Neuronal stem cell (in vitro differentiated cells): ENCODE data around the gene UNC13C.

ENCODE experiments used
- DNase-seq: peaks from one replicate; pipeline ENCODE4 v3.0.0-alpha.2; 2013; ENCODE audit warnings: low spot score
- H2AFZ ChIP-seq: one replicate; pipeline ENCODE4 v1.6.1; 2013; ENCODE audit warnings: mild to moderate bottlenecking, low read length, inconsistent platforms
- H2AK5ac ChIP-seq: 2 replicates; pipeline ENCODE4 v1.6.1; 2013; ENCODE audit warnings: low read depth, mild to moderate bottlenecking, inconsistent platforms, low read length, moderate library complexity, mixed read lengths
- H2BK120ac ChIP-seq: 2 replicates; pipeline ENCODE4 v1.6.1; 2013; ENCODE audit warnings: low read depth, mild to moderate bottlenecking, inconsistent platforms, low read length, moderate library complexity, mixed read lengths
- H2BK12ac ChIP-seq: one replicate; pipeline ENCODE4 v1.6.1; 2013; ENCODE audit warnings: low read length, inconsistent platforms
- H2BK15ac ChIP-seq: 2 replicates; pipeline ENCODE4 v1.6.1; 2013; ENCODE audit warnings: mild to moderate bottlenecking, low read length, inconsistent platforms, mixed read lengths
- H2BK5ac ChIP-seq: one replicate; pipeline ENCODE4 v1.6.1; 2013; ENCODE audit warnings: inconsistent platforms, mild to moderate bottlenecking, low read length, moderate library complexity
- H3K14ac ChIP-seq: one replicate; pipeline ENCODE4 v1.6.1; 2013; ENCODE audit warnings: low read length, inconsistent platforms
- H3K18ac ChIP-seq: 2 replicates; pipeline ENCODE4 v1.6.1; 2013; ENCODE audit warnings: low read length, inconsistent platforms
- H3K23ac ChIP-seq: 2 replicates; pipeline ENCODE4 v1.6.1; 2013; ENCODE audit warnings: low read depth, mild to moderate bottlenecking, mixed read lengths, low read length, inconsistent platforms; ENCODE audit not compliant: poor library complexity
- H3K27ac ChIP-seq: replicated peaks from 3 replicates; pipeline ENCODE4 v1.5.1; 2013; ENCODE audit warnings: low read length, inconsistent platforms
- H3K27me3 ChIP-seq, 3 experiments: 2 replicates each; pipeline ENCODE4 v1.6.1; 2013; ENCODE audit warnings: low read length in 3 of 3, mild to moderate bottlenecking in 2 of 3, inconsistent platforms in 1 of 3, low read depth in 1 of 3, mixed read lengths in 1 of 3, moderate library complexity in 1 of 3; ENCODE audit not compliant: control insufficient read depth in 3 of 3, insufficient read depth in 3 of 3
- H3K36me3 ChIP-seq, 2 donors: replicated peaks in 1 of 2; 2 replicates each; pipeline ENCODE4 v1.6.1; 2013; ENCODE audit warnings: low read length in 2 of 2; ENCODE audit not compliant: control insufficient read depth in 2 of 2, insufficient read depth in 2 of 2
- H3K4ac ChIP-seq: 2 replicates; pipeline ENCODE4 v1.6.1; 2013; ENCODE audit warnings: inconsistent platforms, mild to moderate bottlenecking, low read length, moderate library complexity
- H3K4me1 ChIP-seq, 2 donors: 1 replicate in 1 of 2; 2 replicates in 1 of 2; pipeline ENCODE4 v1.6.1; 2013; ENCODE audit warnings: low read length in 2 of 2, low read depth in 1 of 2; ENCODE audit not compliant: control insufficient read depth in 2 of 2, insufficient read depth in 1 of 2
- H3K4me2 ChIP-seq: one replicate; pipeline ENCODE4 v1.6.1; 2013; ENCODE audit warnings: mild to moderate bottlenecking, low read length, inconsistent platforms; ENCODE audit not compliant: insufficient read depth, poor library complexity, severe bottlenecking
- H3K4me3 ChIP-seq, 2 donors: 2 replicates each; pipeline ENCODE4 v1.5.1; 2013; ENCODE audit warnings: low read length in 2 of 2, mild to moderate bottlenecking in 2 of 2, inconsistent platforms in 1 of 2, moderate library complexity in 1 of 2
- H3K79me1 ChIP-seq: one replicate; pipeline ENCODE4 v1.6.1; 2013; ENCODE audit warnings: low read depth, mild to moderate bottlenecking, inconsistent platforms, low read length, moderate library complexity
- H3K9ac ChIP-seq: one replicate; pipeline ENCODE4 v1.6.1; 2013; ENCODE audit warnings: mild to moderate bottlenecking, low read depth, low read length, inconsistent platforms; ENCODE audit not compliant: poor library complexity
- H3K9me3 ChIP-seq, 2 donors: replicated peaks in 1 of 2; 2 replicates each; pipeline versions ENCODE3 to v1.6.1; 2013; ENCODE audit warnings: low read length in 2 of 2, mild to moderate bottlenecking in 2 of 2, inconsistent platforms in 1 of 2, low read depth in 1 of 2, mixed read lengths in 1 of 2, moderate library complexity in 1 of 2; ENCODE audit not compliant: control insufficient read depth in 2 of 2, insufficient read depth in 1 of 2
- H4K8ac ChIP-seq: one replicate; pipeline ENCODE4 v1.6.1; 2013; ENCODE audit warnings: low read depth, mild to moderate bottlenecking, inconsistent platforms, low read length, moderate library complexity
- H4K91ac ChIP-seq: one replicate; pipeline ENCODE4 v1.6.1; 2013; ENCODE audit warnings: low read length, low read depth, mild to moderate bottlenecking, inconsistent platforms; ENCODE audit not compliant: poor library complexity
- WGBS, 2 donors: extraction: QIAGEN DNeasy Blood & Tissue Kit; methylation state at CpG; one replicate each; pipeline ENCODE4 v1.1.7; 2013; ENCODE audit warnings: missing lambda C conversion rate in 2 of 2, mixed read lengths in 1 of 2; ENCODE audit not compliant: insufficient read length in 2 of 2, insufficient replicate concordance in 1 of 2; ENCODE audit errors: extremely low coverage in 2 of 2; 5-methylcytosine and 5-hydroxymethylcytosine counted together

The UNC13C gene

GRCh38 chr15:54566654-54567053 lies 588.4 kb downstream of the UNC13C start:
- no peak overlapping the region for H3K27ac ChIP-seq

GRCh38 chr15:54567408-54568035 lies 589.3 kb downstream of the UNC13C start:
- no peaks in the 10 kb centered on the region for H3K9me3 ChIP-seq
- no peak overlapping the region for H2AK5ac ChIP-seq
- no peak overlapping the region for H3K18ac ChIP-seq
- no peak overlapping the region for H2BK120ac ChIP-seq
- no peak overlapping the region for H3K4me2 ChIP-seq
- no peaks in the 10 kb centered on the region for H3K4me1 ChIP-seq
- no peak overlapping the region for H4K8ac ChIP-seq
- H3K4ac ChIP-seq, result no peak overlapping the region
- no CpG with 5 or more reads among the region's 2 CpGs for WGBS, 2 donors
- no peak overlapping the region for H2BK5ac ChIP-seq
- H3K14ac ChIP-seq, result no peak overlapping the region
- H3K79me1 ChIP-seq, result no peaks in the 10 kb centered on the region
- no peak overlapping the region for H3K4me3 ChIP-seq
- H3K9ac ChIP-seq, result no peak overlapping the region
- no peak overlapping the region for H3K27ac ChIP-seq
- no peaks in the 10 kb centered on the region for H3K27me3 ChIP-seq
- H2AFZ ChIP-seq, result no peak overlapping the region
- H4K91ac ChIP-seq, result no peak overlapping the region
- no peak for DNase-seq
- no peak overlapping the region for H2BK12ac ChIP-seq
- H2BK15ac ChIP-seq, result no peak overlapping the region
- no peaks in the 10 kb centered on the region for H3K36me3 ChIP-seq
- H3K23ac ChIP-seq, result no peak overlapping the region

More at GRCh38 chr15:54566654-54567053, 588.4 kb downstream of the UNC13C start:
- H3K9ac ChIP-seq, result no peak overlapping the region
- H3K4me3 ChIP-seq, result no peak overlapping the region
- H2BK12ac ChIP-seq, result no peak overlapping the region
- no peak overlapping the region for H2BK15ac ChIP-seq
- no peak overlapping the region for H3K23ac ChIP-seq
- no peak overlapping the region for H3K4ac ChIP-seq
- no peak overlapping the region for H3K4me2 ChIP-seq
- no peak overlapping the region for H2AK5ac ChIP-seq
- no peak overlapping the region for H3K14ac ChIP-seq
- no peaks in the 10 kb centered on the region for H3K4me1 ChIP-seq
- no peak for DNase-seq
- no peak overlapping the region for H3K18ac ChIP-seq
- H3K36me3 ChIP-seq, result no peaks in the 10 kb centered on the region
- H3K27me3 ChIP-seq, result no peaks in the 10 kb centered on the region
- no peak overlapping the region for H2AFZ ChIP-seq
- no peak overlapping the region for H4K8ac ChIP-seq
- no peak overlapping the region for H2BK120ac ChIP-seq
- H2BK5ac ChIP-seq, result no peak overlapping the region
- H3K9me3 ChIP-seq, result no peaks in the 10 kb centered on the region
- H3K79me1 ChIP-seq, result no peaks in the 10 kb centered on the region
- H4K91ac ChIP-seq, result no peak overlapping the region
- WGBS, 2 donors, result no CpG with 5 or more reads among the region's 5 CpGs

GRCh38 chr15:54568381-54568780 lies 590.1 kb downstream of the UNC13C start:
- Histone ChIP-seq H3K36me3 (no peaks in the 10 kb centered on the region), H3K79me1 (no peaks in the 10 kb centered on the region), H3K18ac (no peak overlapping the region), H2BK120ac (no peak overlapping the region), H2BK12ac (no peak overlapping the region), H3K27me3 (no peaks in the 10 kb centered on the region), H4K8ac (no peak overlapping the region), H3K27ac (no peak overlapping the region), H2AK5ac (no peak overlapping the region), H2BK15ac (no peak overlapping the region), H3K4me1 (no peaks in the 10 kb centered on the region), H2AFZ (no peak overlapping the region), H3K4me2 (no peak overlapping the region), H3K9ac (no peak overlapping the region), H3K14ac (no peak overlapping the region), H2BK5ac (no peak overlapping the region), H3K9me3 (no peaks in the 10 kb centered on the region), H3K23ac (no peak overlapping the region), H3K4me3 (no peak overlapping the region), H3K4ac (no peak overlapping the region), H4K91ac (no peak overlapping the region)
- WGBS, 2 donors, result no CpG with 5 or more reads among the region's 1 CpG
- DNase-seq, result no peak

- Histone ChIP-seq H3K23ac (no peak overlapping the region), H2AK5ac (no peak overlapping the region), H2AFZ (no peak overlapping the region), H2BK5ac (no peak overlapping the region), H3K36me3 (no peaks in the 10 kb centered on the region), H2BK120ac (no peak overlapping the region), H2BK12ac (no peak overlapping the region), H3K4ac (no peak overlapping the region), H3K4me3 (no peak overlapping the region), H3K4me1 (no peaks in the 10 kb centered on the region), H3K79me1 (no peaks in the 10 kb centered on the region), H3K14ac (no peak overlapping the region), H3K27me3 (no peaks in the 10 kb centered on the region), H3K27ac (no peak overlapping the region), H2BK15ac (no peak overlapping the region), H4K8ac (no peak overlapping the region), H4K91ac (no peak overlapping the region), H3K9me3 (no peaks in the 10 kb centered on the region), H3K9ac (no peak overlapping the region), H3K18ac (no peak overlapping the region), H3K4me2 (no peak overlapping the region)
- no CpG with 5 or more reads among the region's 1 CpG for whole genome bisulfite sequencing, 2 donors
- no peak for DNase-seq
Observed at GRCh38 chr15:54571576-54571975, 593.3 kb downstream of the UNC13C start.
